Head of caudate nucleus (tissue), 42 donors: ENCODE data around the gene MEST.
"Not testable (repeated sequence)": the region's sequence is repeated elsewhere in the genome, so short reads cannot be mapped to it uniquely, and the experiment has no call there.

ENCODE experiments used
- DNase-seq, 42 donors: peaks; one replicate each; pipeline versions ENCODE4 v3.0.0 to v3.0.0-alpha.2; 2020 to 2021; ENCODE audit warnings: mixed read lengths in 7 of 42
- intact Hi-C: fragments of 100-400 bp; cut with DNase I; formaldehyde crosslinking; loops from one replicate; pipeline ENCODE4 v1.15.0; 2022

MEST gene

GRCh38 chr7:130505753-130506152 lies 13.9 kb downstream of the MEST start:
- intact Hi-C loops = no loop called here
- DNase-seq = no peak

DNA sequence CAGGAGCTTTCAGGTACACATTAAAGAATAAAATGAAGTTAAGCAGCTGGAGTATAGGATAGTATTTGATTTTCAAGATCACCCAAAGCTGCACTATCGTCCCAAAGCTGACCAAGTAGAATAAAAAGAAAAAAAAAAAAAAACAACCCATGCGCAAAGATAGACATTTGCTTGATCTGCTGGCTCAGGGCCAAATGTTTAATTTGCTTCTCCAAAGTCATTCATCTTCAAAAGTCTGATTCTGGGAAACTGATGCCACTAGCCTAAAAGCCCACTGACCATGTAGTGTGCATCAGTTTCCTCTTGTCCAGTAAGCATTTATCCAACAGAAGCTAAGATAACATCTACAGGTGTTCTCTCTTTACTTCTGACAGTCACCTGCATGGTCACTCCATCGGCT lies 14.5 kb downstream of the MEST start:
- intact Hi-C loops = no loop called here
- no peak for DNase-seq

GRCh38 chr7:130512038-130512437 lies 20.2 kb downstream of the MEST start:
- intact Hi-C loops, DNase-seq: not testable (repeated sequence)

DNA sequence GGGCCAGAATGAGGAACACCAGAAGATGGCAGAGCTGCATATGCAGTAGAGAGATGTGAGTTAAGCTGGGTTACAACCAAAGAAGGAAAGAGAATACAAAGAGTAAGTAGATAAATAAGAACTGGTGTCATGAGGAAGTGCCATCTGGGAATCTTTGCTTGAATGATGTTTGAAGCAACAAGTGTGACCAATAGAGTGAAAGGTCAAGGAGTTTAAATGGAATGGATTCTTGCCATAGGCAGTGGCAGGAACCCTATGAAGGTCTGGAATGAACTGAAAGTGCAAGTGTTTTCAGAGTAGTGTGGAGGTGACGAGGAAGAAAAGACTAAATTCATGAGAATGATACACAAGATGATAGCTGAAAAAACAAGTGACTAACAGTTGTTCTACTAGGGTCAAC lies 21.6 kb downstream of the MEST start:
- intact Hi-C loops = no loop called here
- DNase-seq = no peak

- intact Hi-C loops = no loop called here
- DNase-seq = no peak
Measured at GRCh38 chr7:130515315-130516040, 23.6 kb downstream of the MEST start.

DNA sequence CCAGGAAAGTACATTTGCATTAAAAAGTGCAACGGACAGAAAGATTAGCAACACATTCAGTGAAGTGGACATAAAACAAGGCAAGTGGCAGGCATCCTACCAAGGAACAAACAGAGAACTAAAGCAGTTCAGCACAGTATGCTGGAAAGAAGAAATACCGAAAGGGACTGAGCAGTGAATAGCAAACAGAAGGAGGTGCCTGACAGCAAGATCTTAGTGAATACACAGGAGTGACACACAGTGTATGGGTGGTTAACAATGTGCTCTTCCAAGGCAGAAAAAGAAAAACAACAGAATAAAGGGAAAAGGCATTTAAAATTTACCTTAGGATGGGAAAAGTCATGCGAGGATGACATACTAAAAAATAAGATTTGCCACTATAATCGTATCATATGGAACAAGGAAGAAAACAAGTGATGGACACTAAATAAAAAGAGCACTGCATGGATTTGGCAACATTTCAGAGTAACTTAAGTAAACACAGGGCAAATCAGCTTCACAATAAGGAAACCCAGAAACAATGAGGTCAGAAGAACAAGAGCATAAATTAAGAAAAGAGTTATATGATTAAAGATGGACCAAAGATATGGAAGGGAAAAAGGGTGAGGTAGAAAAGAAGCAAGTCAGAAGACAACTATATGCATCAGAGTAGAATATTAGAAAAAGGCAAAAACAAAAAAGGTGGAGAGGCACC lies 29.5 kb downstream of the MEST start:
- no peak for DNase-seq
- intact Hi-C loops = no loop called here

DNA sequence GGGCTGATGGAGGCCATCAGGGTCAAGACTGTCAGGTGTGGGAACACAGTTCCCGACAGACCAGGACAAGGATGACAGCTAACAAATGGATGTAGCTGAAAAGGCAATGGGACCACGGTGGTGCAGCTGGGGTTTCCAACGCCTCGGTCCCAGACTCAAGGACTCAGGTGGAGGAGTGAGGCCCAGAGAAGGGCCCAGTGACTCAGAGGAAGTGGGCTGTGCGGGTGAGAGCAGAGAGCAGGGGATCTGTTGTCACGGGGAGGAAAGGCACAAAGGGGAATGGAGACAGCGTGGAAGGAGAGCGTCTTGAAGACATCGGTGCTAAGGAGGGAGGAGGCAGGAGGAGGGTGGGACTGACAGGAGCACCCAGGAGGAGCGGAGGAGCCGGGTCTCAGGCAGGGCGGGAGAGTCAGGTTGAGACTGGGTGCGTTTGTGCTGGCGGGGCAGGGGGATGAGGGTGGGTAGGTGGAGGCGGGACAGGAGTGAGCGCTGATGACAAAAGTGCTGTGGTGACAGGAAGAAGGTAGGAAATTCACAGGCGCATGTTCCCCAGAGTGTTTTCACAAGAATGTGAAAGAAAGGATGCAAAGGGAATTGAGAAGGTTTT lies 31.7 kb downstream of the MEST start:
- intact Hi-C loops = not testable (repeated sequence)
- peak; percentile 17 to 91 (median 68) for DNase-seq

GRCh38 chr7:130524628-130525027 lies 32.7 kb downstream of the MEST start:
- intact Hi-C loops = no loop called here
- DNase-seq = peak in 24 of 42 donors; percentile 12 to 76 (median 48)

DNA sequence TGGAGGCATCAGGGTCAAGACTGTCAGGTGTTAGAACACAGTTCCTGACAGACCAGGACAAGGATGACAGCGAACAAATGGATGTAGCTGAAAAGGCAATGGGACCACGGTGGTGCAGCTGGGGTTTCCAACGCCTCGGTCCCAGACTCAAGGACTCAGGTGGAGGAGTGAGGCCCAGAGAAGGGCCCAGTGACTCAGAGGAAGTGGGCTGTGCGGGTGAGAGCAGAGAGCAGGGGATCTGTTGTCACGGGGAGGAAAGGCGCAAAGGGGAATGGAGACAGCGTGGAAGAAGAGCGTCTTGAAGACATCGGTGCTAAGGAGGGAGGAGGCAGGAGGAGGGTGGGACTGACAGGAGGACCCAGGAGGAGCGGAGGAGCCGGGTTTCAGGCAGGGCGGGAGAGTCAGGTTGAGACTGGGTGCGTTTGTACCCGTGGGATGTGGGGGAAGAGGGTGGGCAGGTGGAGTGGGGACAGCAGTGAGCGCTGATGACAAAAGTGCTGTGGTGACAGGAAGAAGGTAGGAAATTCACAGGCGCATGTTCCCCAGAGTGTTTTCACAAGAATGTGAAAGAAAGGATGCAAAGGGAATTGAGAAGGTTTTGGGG lies 36.0 kb downstream of the MEST start:
- peak; percentile 21 to 92 (median 74) for DNase-seq
- intact Hi-C loops = not testable (repeated sequence)

GRCh38 chr7:130529417-130529816 lies 37.5 kb downstream of the MEST start:
- DNase-seq = no peak
- intact Hi-C loops = no loop called here

DNA sequence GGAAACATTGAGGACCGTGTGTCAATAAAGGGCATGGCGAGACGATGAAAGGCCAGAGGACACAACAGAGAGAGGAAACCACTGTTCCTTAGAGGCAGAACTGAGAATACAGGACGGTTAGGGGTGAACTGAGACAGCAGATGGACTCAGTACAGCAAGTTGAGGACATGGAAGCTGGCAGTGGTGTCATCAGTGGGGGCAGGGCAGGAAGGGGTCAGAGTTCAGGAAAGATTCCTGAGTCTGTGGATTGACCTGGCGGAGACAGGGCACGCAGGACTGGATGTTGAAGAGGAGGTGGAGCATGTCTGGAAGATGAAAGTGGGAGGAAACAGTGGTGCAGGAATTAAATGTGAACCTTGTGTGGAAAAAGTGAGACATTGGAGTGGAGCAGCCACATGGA lies 46.0 kb downstream of the MEST start:
- intact Hi-C loops, DNase-seq: not testable (repeated sequence)

DNA sequence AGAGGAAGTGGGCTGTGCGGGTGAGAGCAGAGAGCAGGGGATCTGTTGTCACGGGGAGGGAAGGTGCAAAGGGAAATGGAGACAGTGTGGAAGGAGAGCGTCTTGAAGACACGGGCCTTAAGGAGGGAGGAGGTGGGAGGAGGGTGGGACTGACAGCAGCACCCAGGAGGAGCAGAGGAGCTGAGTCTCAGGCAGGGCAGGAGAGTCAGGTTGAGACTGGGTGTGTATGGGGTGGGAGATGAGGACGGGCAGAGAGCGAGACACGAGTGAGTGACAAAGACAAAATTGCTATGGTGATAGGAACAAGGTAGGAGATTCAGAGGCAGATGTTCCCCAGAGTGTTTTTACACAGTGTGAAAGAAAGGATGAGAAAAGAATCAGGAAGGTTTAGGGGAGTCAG lies 49.4 kb downstream of the MEST start:
- peak in 22 of 42 donors; percentile 15 to 80 (median 39) for DNase-seq
- intact Hi-C loops = not testable (repeated sequence)

DNA sequence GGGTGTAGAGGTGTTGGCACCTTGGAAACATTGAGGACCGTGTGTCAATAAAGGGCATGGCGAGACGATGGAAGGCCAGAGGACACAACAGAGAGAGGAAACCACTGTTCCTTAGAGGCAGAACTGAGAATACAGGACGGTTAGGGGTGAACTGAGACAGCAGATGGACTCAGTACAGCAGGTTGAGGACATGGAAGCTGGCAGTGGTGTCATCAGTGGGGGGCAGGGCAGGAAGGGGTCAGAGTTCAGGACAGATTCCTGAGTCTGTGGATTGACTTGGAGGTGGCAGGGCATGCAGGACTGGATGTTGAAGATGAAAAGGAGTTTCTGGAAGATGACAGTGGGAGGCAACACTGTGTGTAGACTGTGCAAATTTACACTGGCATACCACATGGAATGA lies 50.4 kb downstream of the MEST start:
- intact Hi-C loops, DNase-seq: not testable (repeated sequence)

DNA sequence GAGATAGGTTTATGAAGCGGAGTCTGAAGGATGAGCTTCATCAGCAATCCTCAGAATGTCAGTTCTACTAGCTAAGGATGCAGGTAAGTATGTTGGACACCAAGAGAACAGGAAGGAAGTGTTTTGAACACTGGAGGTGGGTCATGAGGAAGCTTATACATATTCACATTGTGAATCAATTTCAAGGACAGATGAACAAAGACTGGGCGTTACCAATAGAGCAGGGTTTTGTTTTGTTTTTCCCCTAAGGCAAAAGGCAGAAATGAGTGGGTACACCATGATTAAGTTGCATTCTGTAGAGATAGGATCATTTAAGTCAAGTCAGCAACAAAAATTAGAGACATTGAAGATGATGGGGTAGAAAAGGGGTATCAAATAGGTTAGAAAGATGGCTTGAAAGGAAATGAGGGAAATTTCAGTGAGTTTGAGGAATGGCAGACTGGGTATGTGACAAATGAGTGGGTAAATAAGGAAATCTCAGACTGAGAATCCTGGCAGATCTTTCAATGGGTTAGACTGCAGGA lies 51.7 kb downstream of the MEST start:
- intact Hi-C loops = no loop called here
- no peak for DNase-seq

- intact Hi-C loops = no loop called here
- DNase-seq = no peak
Measured at GRCh38 chr7:130544356-130544755, 52.5 kb downstream of the MEST start.

GRCh38 chr7:130553398-130554029 lies 61.6 kb downstream of the MEST start:
- intact Hi-C loops = no loop called here
- DNase-seq = no peak

DNA sequence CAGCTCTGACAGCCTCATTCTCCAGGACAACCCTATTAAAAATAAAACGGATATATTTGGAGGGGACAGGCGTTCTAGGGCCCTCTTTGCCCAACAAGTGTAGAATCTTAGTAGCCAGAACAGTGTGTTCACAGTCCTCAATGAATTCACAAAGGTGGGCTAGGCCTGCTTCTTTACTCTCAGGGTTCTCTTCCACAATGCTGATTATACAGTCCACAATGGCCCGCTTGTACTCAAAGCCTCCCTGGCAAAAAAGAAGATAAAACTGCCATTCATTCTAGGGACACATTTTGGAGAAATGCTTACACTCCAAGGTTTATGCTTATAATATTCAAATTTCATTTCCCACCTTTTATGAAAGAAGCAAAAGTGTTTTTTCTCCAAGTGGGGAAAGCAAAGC lies 62.6 kb downstream of the MEST start:
- no peak for DNase-seq
- intact Hi-C loops = no loop called here
